NT2/D1 (cell line): Measurements from ENCODE around the gene MST1.
"Not testable (repeated sequence)": the region's sequence is repeated elsewhere in the genome, so short reads cannot be mapped to it uniquely, and the experiment has no call there.

Experiments
- SUZ12 ChIP-seq: IDR thresholded peaks from 2 replicates; pipeline ENCODE4 v1.6.1; 2011; ENCODE audit not compliant: insufficient read length, insufficient read depth; ENCODE audit errors: extremely low read depth
- YY1 ChIP-seq: IDR thresholded peaks from 2 replicates; pipeline ENCODE4 v1.6.1; 2011; ENCODE audit not compliant: insufficient read length, insufficient read depth
- ZNF274 ChIP-seq: IDR thresholded peaks from 2 replicates; pipeline ENCODE4 v1.6.1; 2011; ENCODE audit warnings: mild to moderate bottlenecking, low read depth, low read length

- not testable (repeated sequence) for TF ChIP-seq SUZ12, YY1, ZNF274
Observed at GRCh38 chr3:49688338-49689045, 782 bp downstream of the MST1 start.
